Parathyroid adenoma (tissue), 2 donors: ENCODE data around the gene CDKN2A.
"Not testable (repeated sequence)": the region's sequence is repeated elsewhere in the genome, so short reads cannot be mapped to it uniquely, and the experiment has no call there.

ENCODE experiments used
- H2AFZ ChIP-seq: fragments of 300-600 bp; sonication (generic); one replicate; pipeline ENCODE4 v1.7.0; 2017; ENCODE audit warnings: antibody characterized with exemption, mild to moderate bottlenecking
- H3K27ac ChIP-seq: fragments of 300-600 bp; sonication (generic); one replicate; pipeline ENCODE4 v1.7.0; 2017
- H3K27me3 ChIP-seq: fragments of 300-600 bp; sonication (generic); one replicate; pipeline ENCODE4 v1.7.0; 2017; ENCODE audit warnings: low read length; ENCODE audit not compliant: control insufficient read depth, insufficient read depth
- H3K36me3 ChIP-seq: fragments of 300-600 bp; sonication (generic); one replicate; pipeline ENCODE4 v1.7.0; 2017; ENCODE audit warnings: low read length; ENCODE audit not compliant: control insufficient read depth, insufficient read depth
- H3K4me1 ChIP-seq: fragments of 300-600 bp; sonication (generic); one replicate; pipeline ENCODE4 v1.7.0; 2017; ENCODE audit warnings: control low read depth
- H3K4me2 ChIP-seq: fragments of 300-600 bp; sonication (generic); one replicate; pipeline ENCODE4 v1.7.0; 2017; ENCODE audit warnings: low read length
- H3K4me3 ChIP-seq: fragments of 300-600 bp; sonication (generic); one replicate; pipeline ENCODE4 v1.7.0; 2017; ENCODE audit warnings: low read depth, low read length
- H3K79me2 ChIP-seq: fragments of 300-600 bp; sonication (generic); one replicate; pipeline ENCODE4 v1.7.0; 2017; ENCODE audit warnings: control low read depth
- H3K9ac ChIP-seq: fragments of 300-600 bp; sonication (generic); one replicate; pipeline ENCODE4 v1.7.0; 2017; ENCODE audit warnings: mild to moderate bottlenecking
- H3K9me3 ChIP-seq: fragments of 300-600 bp; sonication (generic); one replicate; pipeline ENCODE4 v1.7.0; 2017; ENCODE audit warnings: low read length; ENCODE audit not compliant: control insufficient read depth
- TF ChIP-seq, protein P1 (sequence below): fragments of 300-600 bp; sonication (generic); IDR thresholded peaks from one replicate; pipeline ENCODE4 v1.7.0; 2017; ENCODE audit warnings: antibody characterized with exemption, mild to moderate bottlenecking
- donor health status: primary hyperparathyroidism.

Gene CDKN2A

DNA sequence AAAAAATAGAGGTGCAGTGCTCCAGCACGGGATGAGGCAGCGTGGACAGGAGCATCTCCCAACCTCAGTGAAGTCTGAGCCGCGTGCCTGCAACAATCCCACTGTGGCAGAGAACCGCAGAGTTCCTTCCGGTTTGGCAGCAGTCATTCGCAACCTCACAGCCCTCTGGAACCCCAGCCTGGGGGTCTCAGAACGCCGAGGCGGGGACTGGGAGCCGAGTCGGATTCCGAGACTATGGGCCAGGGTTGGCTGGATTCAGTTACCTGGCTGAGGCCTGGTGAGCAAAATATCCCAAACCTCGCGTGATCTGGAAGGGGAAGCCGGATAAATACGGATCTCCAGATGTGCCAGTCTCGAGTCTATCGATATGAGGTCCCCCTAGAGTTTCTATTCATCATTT is 27.0 kb downstream of the CDKN2A start:
- Histone ChIP-seq H3K4me3 (no peak overlapping the region), H3K9ac (no peak overlapping the region), H3K4me2 (no peak overlapping the region), H3K36me3 (no peaks in the 10 kb centered on the region), H3K27me3 (peaks cover 19% of the 10 kb centered on the region), H3K4me1 (no peaks in the 10 kb centered on the region), H2AFZ (no peak overlapping the region), H3K27ac (no peak overlapping the region), H3K9me3 (no peaks in the 10 kb centered on the region), H3K79me2 (no peaks in the 10 kb centered on the region)
- TF ChIP-seq, protein P1, sequence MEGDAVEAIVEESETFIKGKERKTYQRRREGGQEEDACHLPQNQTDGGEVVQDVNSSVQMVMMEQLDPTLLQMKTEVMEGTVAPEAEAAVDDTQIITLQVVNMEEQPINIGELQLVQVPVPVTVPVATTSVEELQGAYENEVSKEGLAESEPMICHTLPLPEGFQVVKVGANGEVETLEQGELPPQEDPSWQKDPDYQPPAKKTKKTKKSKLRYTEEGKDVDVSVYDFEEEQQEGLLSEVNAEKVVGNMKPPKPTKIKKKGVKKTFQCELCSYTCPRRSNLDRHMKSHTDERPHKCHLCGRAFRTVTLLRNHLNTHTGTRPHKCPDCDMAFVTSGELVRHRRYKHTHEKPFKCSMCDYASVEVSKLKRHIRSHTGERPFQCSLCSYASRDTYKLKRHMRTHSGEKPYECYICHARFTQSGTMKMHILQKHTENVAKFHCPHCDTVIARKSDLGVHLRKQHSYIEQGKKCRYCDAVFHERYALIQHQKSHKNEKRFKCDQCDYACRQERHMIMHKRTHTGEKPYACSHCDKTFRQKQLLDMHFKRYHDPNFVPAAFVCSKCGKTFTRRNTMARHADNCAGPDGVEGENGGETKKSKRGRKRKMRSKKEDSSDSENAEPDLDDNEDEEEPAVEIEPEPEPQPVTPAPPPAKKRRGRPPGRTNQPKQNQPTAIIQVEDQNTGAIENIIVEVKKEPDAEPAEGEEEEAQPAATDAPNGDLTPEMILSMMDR: no peak

DNA sequence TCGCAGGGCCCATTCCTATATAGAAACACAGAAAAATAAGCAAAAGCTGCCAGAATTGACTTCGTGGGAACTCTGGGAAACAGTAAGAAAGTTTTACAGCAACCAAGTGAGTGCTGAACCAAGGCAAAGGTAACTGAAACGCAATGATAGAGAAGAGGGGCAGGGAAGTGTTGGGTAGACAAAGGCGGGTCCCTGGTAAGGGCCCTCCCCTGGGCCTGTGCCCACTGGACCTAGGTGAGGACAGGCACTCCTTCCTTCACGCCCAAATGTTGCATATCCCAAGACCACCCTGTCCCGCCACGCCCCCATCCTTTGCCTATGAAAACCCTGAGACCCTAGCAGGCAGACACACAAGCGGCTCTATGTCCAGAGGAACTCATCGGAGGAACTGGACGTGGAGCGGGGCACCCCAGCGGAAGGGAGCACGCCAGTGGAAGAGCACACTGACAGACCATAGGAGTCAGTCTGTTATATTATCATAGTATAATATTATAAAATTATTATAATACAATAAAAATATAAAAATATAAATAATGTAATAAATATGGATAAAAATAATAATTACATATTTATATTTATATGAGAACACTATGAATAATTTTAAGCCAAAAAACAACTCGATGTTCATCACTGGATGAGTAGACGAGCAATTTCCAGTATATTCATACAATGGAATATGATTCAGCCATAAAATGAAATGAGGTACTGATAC is 27.9 kb downstream of the CDKN2A start:
- no peaks in the 10 kb centered on the region for H3K4me1 ChIP-seq
- no peaks in the 10 kb centered on the region for H3K36me3 ChIP-seq
- H3K27ac ChIP-seq: no peak overlapping the region
- TF ChIP-seq, protein P1: no peak
- H3K4me2 ChIP-seq: no peak overlapping the region
- no peak overlapping the region for H3K4me3 ChIP-seq
- H3K27me3 ChIP-seq: peaks cover 19% of the 10 kb centered on the region
- H3K9ac ChIP-seq: no peak overlapping the region
- no peak overlapping the region for H2AFZ ChIP-seq
- H3K79me2 ChIP-seq: no peaks in the 10 kb centered on the region
- no peaks in the 10 kb centered on the region for H3K9me3 ChIP-seq

GRCh38 chr9:21965401-21965951 is 28.7 kb downstream of the CDKN2A start:
- no peaks in the 10 kb centered on the region for H3K9me3 ChIP-seq
- H3K4me3 ChIP-seq: no peak overlapping the region
- H3K79me2 ChIP-seq: no peaks in the 10 kb centered on the region
- TF ChIP-seq, protein P1: no peak
- H3K9ac ChIP-seq: no peak overlapping the region
- peaks cover 12% of the 10 kb centered on the region for H3K27me3 ChIP-seq
- H3K4me2 ChIP-seq: no peak overlapping the region
- no peak overlapping the region for H2AFZ ChIP-seq
- no peaks in the 10 kb centered on the region for H3K36me3 ChIP-seq
- no peaks in the 10 kb centered on the region for H3K4me1 ChIP-seq
- no peak overlapping the region for H3K27ac ChIP-seq

- Histone ChIP-seq H3K4me3 (peak overlapping the region; percentile 7), H3K36me3 (no peaks in the 10 kb centered on the region), H3K27me3 (peaks cover 10% of the 10 kb centered on the region), H3K4me2 (peak overlapping the region; percentile 14), H2AFZ (no peak overlapping the region), H3K4me1 (no peaks in the 10 kb centered on the region), H3K27ac (no peak overlapping the region), H3K9me3 (no peaks in the 10 kb centered on the region), H3K9ac (no peak overlapping the region), H3K79me2 (no peaks in the 10 kb centered on the region)
- TF ChIP-seq, protein P1: no peak
Observed at GRCh38 chr9:21964925-21965385, 29.2 kb downstream of the CDKN2A start.

DNA sequence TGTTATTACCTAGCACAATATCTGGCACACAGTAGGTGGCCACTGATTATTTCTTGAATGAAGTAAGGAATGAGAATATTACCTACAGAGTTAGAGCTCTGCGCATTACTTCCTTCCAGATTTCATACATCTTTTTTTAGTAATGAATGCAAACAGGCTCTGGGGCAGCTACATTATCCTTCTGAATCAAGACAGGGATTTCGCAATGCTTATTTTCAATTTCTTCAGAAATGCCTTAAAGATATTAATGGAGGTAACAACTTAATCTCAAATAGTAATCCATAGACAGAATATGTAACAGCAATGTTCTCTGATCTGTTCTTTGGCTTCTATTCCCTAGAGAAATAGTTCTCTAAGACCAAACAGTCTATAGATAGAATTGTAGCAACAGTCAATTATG is 32.6 kb downstream of the CDKN2A start:
- Histone ChIP-seq H3K9ac (no peak overlapping the region), H3K27me3 (no peaks in the 10 kb centered on the region), H2AFZ (no peak overlapping the region), H3K27ac (no peak overlapping the region), H3K4me2 (no peak overlapping the region), H3K9me3 (no peaks in the 10 kb centered on the region), H3K4me1 (no peaks in the 10 kb centered on the region), H3K79me2 (no peaks in the 10 kb centered on the region), H3K36me3 (no peaks in the 10 kb centered on the region), H3K4me3 (no peak overlapping the region)
- TF ChIP-seq, protein P1: no peak

- H3K4me3 ChIP-seq, H2AFZ ChIP-seq, H3K9ac ChIP-seq, H3K9me3 ChIP-seq, H3K36me3 ChIP-seq, H3K4me1 ChIP-seq, H3K27me3 ChIP-seq, H3K4me2 ChIP-seq, H3K79me2 ChIP-seq, H3K27ac ChIP-seq: not testable (repeated sequence)
Observed at GRCh38 chr9:21959268-21959667, 34.9 kb downstream of the CDKN2A start.
